GM12875 (cell line): ENCODE data around the gene RBM47.

Source experiments
- H3K4me3 ChIP-seq: one replicate; pipeline ENCODE4 v1.5.1; 2011; ENCODE audit warnings: low read depth, low read length, control low read depth
- TF ChIP-seq, protein P1 (sequence below): IDR thresholded peaks from 2 replicates; pipeline ENCODE4 v1.5.1; 2011; ENCODE audit warnings: low read depth, mild to moderate bottlenecking, control low read depth, inconsistent platforms, low read length, moderate library complexity, borderline replicate concordance; ENCODE audit not compliant: insufficient read depth

The RBM47 gene

GRCh38 chr4:40492691-40493090 lies 137.0 kb downstream of the RBM47 start:
- no peak overlapping the region for H3K4me3 ChIP-seq
- TF ChIP-seq, protein P1, sequence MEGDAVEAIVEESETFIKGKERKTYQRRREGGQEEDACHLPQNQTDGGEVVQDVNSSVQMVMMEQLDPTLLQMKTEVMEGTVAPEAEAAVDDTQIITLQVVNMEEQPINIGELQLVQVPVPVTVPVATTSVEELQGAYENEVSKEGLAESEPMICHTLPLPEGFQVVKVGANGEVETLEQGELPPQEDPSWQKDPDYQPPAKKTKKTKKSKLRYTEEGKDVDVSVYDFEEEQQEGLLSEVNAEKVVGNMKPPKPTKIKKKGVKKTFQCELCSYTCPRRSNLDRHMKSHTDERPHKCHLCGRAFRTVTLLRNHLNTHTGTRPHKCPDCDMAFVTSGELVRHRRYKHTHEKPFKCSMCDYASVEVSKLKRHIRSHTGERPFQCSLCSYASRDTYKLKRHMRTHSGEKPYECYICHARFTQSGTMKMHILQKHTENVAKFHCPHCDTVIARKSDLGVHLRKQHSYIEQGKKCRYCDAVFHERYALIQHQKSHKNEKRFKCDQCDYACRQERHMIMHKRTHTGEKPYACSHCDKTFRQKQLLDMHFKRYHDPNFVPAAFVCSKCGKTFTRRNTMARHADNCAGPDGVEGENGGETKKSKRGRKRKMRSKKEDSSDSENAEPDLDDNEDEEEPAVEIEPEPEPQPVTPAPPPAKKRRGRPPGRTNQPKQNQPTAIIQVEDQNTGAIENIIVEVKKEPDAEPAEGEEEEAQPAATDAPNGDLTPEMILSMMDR, result no peak

- TF ChIP-seq, protein P1, result no peak
- no peak overlapping the region for H3K4me3 ChIP-seq
These were observed 139.2 kb downstream of the RBM47 start for GRCh38 chr4:40490481-40490880.

GRCh38 chr4:40489961-40490360 lies 139.7 kb downstream of the RBM47 start:
- no peak overlapping the region for H3K4me3 ChIP-seq
- TF ChIP-seq, protein P1, result no peak

DNA sequence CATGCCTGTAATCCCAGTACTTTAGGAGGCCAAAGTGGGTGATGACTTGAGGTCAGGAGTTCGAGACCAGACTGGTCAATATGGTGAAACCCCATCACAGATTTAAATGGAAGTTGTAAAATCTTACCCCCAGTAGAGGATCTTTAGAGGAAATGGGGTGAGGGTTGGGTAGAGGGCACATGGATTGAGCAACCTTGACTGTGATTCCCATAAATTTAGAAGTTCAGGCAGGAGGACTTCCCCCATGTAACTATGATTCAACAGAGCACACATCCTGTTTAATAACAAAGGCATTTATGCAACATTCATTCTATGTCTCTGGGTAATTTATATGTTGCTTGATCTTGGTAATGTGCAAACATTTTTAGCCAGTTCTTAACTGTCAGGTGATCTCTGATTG lies 143.1 kb downstream of the RBM47 start:
- TF ChIP-seq, protein P1, result no peak

GRCh38 chr4:40484346-40485090 lies 145.1 kb downstream of the RBM47 start:
- TF ChIP-seq, protein P1, result no peak
- no peak overlapping the region for H3K4me3 ChIP-seq

More for the DNA sequence above, 143.1 kb downstream of the RBM47 start:
- H3K4me3 ChIP-seq, result no peak overlapping the region

- no peak overlapping the region for H3K4me3 ChIP-seq
These were observed 146.5 kb downstream of the RBM47 start for GRCh38 chr4:40482985-40483647.

More at GRCh38 chr4:40482985-40483647, 146.5 kb downstream of the RBM47 start:
- TF ChIP-seq, protein P1, result no peak
